T-helper 2 cell treated with Interferon-gamma antibody and Interleukin-4, amounts not matched to agents 5 μg/mL and 100 μg/mL, for 36 hours (primary cell): ENCODE measurements around the gene CKAP5.
"Not testable (repeated sequence)": the region's sequence is repeated elsewhere in the genome, so short reads cannot be mapped to it uniquely, and the experiment has no call there.

ENCODE experiments used
- DNase-seq: peaks from one replicate; pipeline ENCODE4 v3.0.0; 2021; ENCODE audit warnings: low spot score
- H3K27ac Mint-ChIP-seq: one replicate; pipeline ENCODE4 v1.8.0; 2021; ENCODE audit warnings: mild to moderate bottlenecking, mixed read lengths
- H3K27me3 Mint-ChIP-seq: one replicate; pipeline ENCODE4 v1.8.0; 2021; ENCODE audit warnings: low read depth, mixed read lengths
- H3K36me3 Mint-ChIP-seq: one replicate; pipeline ENCODE4 v1.8.0; 2021; ENCODE audit warnings: low read depth, mixed read lengths
- H3K4me1 Mint-ChIP-seq: one replicate; pipeline ENCODE4 v1.8.0; 2021; ENCODE audit warnings: low read depth, mixed read lengths
- H3K4me3 Mint-ChIP-seq: one replicate; pipeline ENCODE4 v1.8.0; 2022; ENCODE audit warnings: mild to moderate bottlenecking, moderate library complexity, mixed read lengths
- H3K9me3 Mint-ChIP-seq: one replicate; pipeline ENCODE4 v1.8.0; 2021; ENCODE audit warnings: mixed read lengths

The CKAP5 gene

DNA sequence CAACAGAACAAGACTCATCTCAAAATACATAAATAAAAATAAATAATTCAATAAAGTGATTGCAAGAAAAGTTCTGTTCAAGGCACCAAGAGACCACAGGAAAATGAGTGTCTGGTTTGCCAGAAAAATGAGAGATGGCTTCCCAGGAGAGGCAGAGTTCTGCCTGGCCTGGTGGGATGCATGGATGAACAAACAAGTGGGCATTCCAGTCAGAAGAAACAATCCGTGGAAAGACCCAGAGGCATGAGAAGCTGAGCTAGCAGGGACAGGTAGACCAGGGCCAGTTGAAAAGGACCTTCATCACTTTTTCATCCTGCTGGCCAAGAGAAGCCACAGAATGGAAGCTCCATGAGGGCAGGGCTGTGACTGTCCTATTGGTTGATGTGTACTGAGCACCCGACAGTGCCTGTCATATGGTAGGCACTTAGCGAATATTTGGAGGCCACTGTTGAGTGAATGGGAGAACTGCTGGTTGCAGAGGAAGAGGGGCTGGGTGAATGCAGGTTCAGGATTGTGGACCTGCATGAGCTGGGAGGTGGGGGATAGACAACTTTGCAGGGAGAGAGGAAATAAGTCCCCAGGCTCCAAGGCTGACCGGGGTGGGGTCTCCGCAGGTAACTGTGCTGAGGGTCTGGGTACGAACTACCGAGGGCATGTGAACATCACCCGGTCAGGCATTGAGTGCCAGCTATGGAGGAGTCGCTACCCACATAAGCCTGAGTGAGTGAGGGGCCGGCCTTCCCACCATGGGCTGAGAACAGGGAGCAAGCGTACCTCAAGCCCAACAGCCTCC lies 123.3 kb downstream of the CKAP5 start:
- no peaks in the 10 kb centered on the region for H3K36me3 Mint-ChIP-seq
- H3K27ac Mint-ChIP-seq = no peak overlapping the region
- H3K4me3 Mint-ChIP-seq = no peak overlapping the region
- H3K27me3 Mint-ChIP-seq = no peaks in the 10 kb centered on the region
- no peaks in the 10 kb centered on the region for H3K9me3 Mint-ChIP-seq
- peaks cover 6% of the 10 kb centered on the region for H3K4me1 Mint-ChIP-seq
- no peak for DNase-seq

DNA sequence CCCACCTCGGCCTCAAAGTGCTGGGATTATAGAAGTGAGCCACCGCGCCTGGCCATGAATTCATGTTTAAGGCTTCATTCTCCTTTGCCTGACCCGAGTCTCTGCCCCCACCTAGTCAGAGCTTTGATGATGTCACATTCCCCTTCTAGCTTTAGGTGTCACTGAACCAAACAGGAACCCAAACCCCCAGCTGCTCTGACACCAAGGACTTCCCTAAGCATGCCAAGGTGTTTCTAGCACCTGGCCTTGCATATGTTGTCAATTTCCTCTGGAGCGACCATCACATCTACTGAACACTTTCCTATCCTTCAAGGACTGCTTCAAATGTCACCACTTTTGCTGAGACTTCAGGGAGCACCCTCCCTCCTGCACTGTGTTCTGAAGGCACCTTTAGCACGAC lies 124.8 kb downstream of the CKAP5 start:
- H3K27ac Mint-ChIP-seq = no peak overlapping the region
- H3K27me3 Mint-ChIP-seq = no peaks in the 10 kb centered on the region
- no peak for DNase-seq
- H3K4me3 Mint-ChIP-seq = no peak overlapping the region
- no peaks in the 10 kb centered on the region for H3K36me3 Mint-ChIP-seq
- H3K9me3 Mint-ChIP-seq = no peaks in the 10 kb centered on the region
- H3K4me1 Mint-ChIP-seq = peaks cover 6% of the 10 kb centered on the region

DNA sequence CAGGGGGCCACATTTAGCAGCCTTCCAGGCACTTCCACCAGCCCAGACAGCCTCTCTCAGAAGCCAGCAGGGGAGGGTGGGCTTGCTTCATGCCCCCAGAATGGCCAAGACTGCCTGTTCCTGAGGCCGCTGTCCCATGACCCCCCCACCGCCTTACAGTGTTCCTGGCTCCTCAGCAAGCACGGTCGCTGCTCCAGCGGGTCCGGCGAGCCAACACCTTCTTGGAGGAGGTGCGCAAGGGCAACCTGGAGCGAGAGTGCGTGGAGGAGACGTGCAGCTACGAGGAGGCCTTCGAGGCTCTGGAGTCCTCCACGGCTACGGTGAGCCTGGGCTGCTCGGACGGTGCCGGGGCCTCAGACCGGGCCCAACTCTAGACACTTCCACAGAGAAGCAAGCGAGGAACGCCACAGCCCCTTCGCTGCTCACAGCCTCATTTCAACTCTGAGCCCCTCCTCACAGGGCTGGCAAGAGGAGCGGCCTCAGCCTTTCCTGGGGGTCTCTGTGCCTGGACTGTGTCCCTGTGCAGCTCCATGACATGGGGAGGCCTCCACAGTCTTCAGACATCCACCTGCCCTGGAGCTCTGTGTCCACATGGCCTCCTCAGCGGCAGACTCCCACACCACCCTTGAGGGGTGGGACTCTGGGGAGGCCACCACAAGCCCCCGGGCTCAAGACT lies 126.4 kb downstream of the CKAP5 start:
- no peaks in the 10 kb centered on the region for H3K36me3 Mint-ChIP-seq
- no peak overlapping the region for H3K27ac Mint-ChIP-seq
- no peaks in the 10 kb centered on the region for H3K27me3 Mint-ChIP-seq
- H3K4me1 Mint-ChIP-seq = peaks cover 6% of the 10 kb centered on the region
- no peak for DNase-seq
- H3K9me3 Mint-ChIP-seq = no peaks in the 10 kb centered on the region
- no peak overlapping the region for H3K4me3 Mint-ChIP-seq

DNA sequence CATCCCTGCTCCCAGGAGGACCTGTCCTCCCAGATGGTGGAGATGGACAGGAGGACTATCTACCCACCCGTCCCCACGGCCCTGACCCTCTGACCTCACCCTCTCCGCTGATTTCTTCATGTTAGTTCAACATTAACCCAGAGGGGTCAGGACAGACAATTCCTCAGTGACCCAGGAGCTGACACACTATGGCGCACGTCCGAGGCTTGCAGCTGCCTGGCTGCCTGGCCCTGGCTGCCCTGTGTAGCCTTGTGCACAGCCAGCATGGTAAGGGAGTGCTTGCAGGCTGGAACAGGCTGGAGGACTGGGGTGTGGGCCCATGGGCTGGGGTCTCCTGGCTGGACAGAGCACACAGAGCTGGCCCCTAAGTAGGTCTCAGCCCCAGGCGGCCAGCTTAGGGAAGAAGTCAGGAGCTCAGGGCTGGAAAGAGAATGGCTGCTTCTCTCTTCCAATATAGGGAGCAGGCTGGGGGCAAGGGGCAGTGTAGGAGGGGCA lies 127.0 kb downstream of the CKAP5 start, which contains the start of gene F2:
TSS of gene F2 (plus strand) at position 166 of the 495 bp plus-strand sequence. CDS start at position 189, 23 bp downstream.
- Mint-ChIP-seq H3K4me1 (peaks cover 6% of the 10 kb centered on the region), H3K4me3 (no peak within 1 kb of the TSS), H3K9me3 (no peaks in the 10 kb centered on the region), H3K27ac (no peak within 1 kb of the TSS), H3K27me3 (no peaks in the 10 kb centered on the region), H3K36me3 (no peaks in the 10 kb centered on the region)
- DNase-seq = no peak

DNA sequence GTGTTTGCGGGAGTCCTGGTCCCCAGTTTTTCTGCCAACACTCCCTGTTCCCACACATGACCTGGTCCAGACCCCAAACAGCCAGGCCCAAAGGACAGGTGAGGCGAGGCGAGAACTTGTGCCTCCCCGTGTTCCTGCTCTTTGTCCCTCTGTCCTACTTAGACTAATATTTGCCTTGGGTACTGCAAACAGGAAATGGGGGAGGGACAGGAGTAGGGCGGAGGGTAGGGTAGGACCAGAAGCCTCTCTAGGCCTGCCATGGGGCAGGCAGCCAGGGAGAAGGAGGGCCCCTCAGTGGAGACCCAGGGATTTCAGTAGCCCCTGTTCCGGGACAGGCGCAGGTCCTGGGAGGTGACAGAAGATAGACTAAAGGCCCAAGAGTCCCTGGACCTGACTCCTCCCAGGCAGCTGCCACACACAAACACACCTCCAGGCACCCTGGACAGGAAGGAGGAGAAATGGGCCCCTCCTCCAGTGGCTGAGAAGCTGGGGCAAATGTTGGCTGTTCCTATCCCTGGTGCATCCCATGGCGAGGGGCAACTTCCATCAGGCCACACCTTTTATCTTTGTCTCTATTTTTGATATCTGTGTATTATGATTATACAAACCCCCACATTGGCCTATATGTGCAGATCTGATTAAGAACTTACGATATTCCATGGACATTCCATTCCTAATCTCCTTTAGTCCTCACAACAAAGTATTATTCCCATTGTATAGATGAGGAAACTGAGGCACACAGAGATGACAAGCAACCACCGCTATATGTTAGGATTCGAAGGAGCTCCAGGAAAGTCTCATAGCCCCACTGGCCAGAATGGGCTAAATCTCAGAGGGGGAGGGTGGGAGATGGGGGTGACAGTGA lies 127.7 kb downstream of the CKAP5 start:
- H3K27ac Mint-ChIP-seq = no peak overlapping the region
- no peaks in the 10 kb centered on the region for H3K9me3 Mint-ChIP-seq
- no peaks in the 10 kb centered on the region for H3K36me3 Mint-ChIP-seq
- DNase-seq = no peak
- H3K4me3 Mint-ChIP-seq = no peak overlapping the region
- no peaks in the 10 kb centered on the region for H3K27me3 Mint-ChIP-seq
- H3K4me1 Mint-ChIP-seq = peaks cover 6% of the 10 kb centered on the region

DNA sequence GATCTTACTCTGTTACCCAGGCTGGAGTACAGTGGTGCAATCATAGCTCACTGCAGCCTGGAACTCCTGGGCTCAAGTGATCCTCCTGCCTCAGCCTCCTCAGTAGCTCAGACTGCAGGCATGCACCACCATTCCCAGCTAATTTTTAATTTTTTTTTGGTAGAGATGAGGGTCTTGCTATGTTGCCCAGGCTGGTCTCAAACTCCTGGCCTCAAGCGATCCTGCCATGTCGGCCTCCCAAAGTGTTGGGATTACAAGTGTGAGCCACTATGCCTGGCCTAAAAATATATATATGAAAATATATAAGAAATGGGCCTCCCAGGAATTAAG lies 128.3 kb downstream of the CKAP5 start:
- not testable (repeated sequence) for DNase-seq, H3K4me1 Mint-ChIP-seq, H3K27ac Mint-ChIP-seq, H3K4me3 Mint-ChIP-seq, H3K36me3 Mint-ChIP-seq, H3K9me3 Mint-ChIP-seq, H3K27me3 Mint-ChIP-seq

DNA sequence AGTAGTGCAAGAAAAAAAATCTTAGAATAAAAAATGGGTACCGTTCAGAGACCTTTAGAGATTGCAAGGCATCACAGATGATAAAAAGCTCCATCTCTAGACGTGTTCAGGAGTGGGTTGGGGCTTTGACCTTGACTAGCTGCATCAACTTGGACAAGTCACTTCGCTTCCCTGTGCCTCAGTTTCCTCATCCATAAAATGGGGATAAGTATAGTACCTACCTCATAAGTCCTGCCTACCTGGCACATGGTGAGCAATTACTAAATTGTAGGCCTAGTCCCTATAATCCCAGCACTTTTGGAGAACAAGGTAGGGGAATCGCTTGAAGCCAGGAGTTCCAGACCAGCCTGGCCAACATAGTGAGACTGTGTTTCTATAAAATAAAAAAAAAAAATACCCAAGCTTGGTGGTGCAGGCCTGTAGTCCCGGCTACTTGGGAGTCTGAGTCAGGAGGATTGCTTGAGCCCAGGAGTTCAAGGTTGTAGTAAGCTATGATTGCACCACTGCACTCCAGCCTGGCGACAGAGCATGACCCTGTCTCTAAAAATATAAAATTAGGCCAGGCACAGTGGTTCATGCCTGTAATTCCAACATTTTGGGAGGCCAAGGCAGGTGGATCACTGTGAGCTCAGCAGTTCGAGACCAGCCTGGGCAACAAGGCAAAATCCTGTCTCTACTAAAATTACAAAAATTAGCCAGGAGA lies 133.1 kb downstream of the CKAP5 start:
- no peak overlapping the region for H3K4me3 Mint-ChIP-seq
- H3K27me3 Mint-ChIP-seq = no peaks in the 10 kb centered on the region
- H3K9me3 Mint-ChIP-seq = no peaks in the 10 kb centered on the region
- H3K36me3 Mint-ChIP-seq = no peaks in the 10 kb centered on the region
- no peak overlapping the region for H3K27ac Mint-ChIP-seq
- no peak for DNase-seq
- peaks cover under 1% of the 10 kb centered on the region for H3K4me1 Mint-ChIP-seq

DNA sequence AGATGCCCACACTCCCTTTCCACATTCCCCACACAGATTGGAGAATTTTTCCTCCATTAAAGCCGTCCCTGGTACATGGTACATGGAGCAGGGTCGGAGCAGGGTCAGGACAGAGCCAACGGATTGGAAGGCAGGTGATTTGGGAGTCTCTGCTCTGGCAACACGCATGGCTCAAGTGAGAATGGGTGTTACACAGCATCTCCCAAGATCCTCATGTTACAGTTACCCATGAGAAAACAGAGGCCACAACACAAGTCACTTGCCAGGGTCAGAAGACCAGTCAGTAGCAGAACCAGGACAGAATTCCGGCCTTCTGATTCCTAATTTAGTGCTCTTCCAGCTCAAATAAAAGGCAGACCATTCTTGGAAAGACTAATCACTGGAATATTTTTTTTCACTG lies 134.8 kb downstream of the CKAP5 start:
- H3K9me3 Mint-ChIP-seq = no peaks in the 10 kb centered on the region

DNA sequence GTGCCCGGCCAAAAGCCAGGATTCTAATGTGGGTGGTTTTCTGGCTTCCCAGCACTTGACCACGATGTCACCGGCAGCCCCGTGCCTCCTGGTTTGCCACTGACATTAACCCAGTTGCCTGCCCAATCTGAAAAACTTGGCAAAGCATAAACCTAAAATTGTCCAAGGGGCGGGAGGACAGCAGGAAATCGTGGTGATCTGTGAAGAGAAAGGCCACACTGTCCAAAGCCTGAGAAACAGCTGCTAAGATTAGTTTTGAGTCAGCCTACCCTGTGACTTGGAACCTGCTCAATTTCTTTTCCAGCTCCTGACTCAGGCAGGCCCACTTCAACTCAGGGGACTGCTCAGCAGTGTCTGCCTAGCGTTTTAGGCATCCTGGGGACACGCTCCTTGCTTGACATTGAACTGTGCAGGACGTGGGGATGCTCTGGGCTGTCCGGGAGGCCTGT lies 135.2 kb downstream of the CKAP5 start:
- no peak for DNase-seq

More for the DNA sequence above, 134.8 kb downstream of the CKAP5 start:
- H3K4me1 Mint-ChIP-seq = no peaks in the 10 kb centered on the region
- H3K27me3 Mint-ChIP-seq = no peaks in the 10 kb centered on the region
- peaks cover 12% of the 10 kb centered on the region for H3K36me3 Mint-ChIP-seq
- no peak overlapping the region for H3K4me3 Mint-ChIP-seq
- DNase-seq = no peak
- H3K27ac Mint-ChIP-seq = no peak overlapping the region

DNA sequence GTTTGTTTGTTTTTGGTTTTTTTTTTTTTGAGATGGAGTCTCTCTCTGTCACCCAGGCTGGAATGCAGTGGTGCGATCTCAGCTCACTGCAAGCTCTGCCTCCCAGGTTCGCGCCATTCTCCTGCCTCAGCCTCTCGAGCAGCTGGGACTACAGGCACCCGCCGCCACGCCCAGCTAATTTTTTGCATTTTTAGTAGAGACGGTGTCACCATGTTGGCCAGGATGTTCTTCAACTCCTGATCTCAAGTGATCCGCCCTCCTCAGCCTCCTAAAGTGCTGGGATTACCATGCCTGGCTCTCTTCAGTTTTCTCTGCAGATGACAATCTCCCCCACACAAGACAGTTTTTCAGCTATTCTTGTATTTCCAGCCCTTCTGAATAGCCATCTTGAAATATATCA lies 136.7 kb downstream of the CKAP5 start:
- H3K36me3 Mint-ChIP-seq = peaks cover 21% of the 10 kb centered on the region
- not testable (repeated sequence) for H3K4me1 Mint-ChIP-seq, H3K27me3 Mint-ChIP-seq, H3K4me3 Mint-ChIP-seq, H3K9me3 Mint-ChIP-seq, H3K27ac Mint-ChIP-seq, DNase-seq

More for the DNA sequence above, 135.2 kb downstream of the CKAP5 start:
- Mint-ChIP-seq H3K27me3 (no peaks in the 10 kb centered on the region), H3K9me3 (no peaks in the 10 kb centered on the region), H3K27ac (no peak overlapping the region), H3K4me1 (no peaks in the 10 kb centered on the region), H3K4me3 (no peak overlapping the region), H3K36me3 (peaks cover 12% of the 10 kb centered on the region)

DNA sequence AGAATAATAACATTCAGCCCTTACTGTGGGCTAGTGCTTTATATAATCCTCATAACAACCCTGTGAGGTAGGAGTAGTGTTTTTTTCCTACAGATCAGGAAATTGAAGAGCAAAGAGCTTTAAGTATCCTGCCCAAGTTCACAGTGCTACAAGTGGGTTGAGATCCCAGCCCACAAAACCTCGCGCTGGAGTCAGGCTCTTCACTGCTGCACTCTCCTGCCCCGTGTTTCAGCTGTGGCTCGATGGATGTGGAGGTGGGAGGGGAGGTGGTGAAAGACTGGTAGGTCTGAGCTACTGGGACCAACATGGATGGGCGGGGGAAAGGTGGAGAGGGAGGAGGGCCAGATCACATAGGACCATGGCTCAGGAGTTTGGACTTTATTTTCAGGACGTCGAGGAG lies 139.2 kb downstream of the CKAP5 start:
- no peak overlapping the region for H3K4me3 Mint-ChIP-seq
- no peak overlapping the region for H3K27ac Mint-ChIP-seq
- no peaks in the 10 kb centered on the region for H3K9me3 Mint-ChIP-seq
- no peak for DNase-seq
- no peaks in the 10 kb centered on the region for H3K27me3 Mint-ChIP-seq
- peaks cover 38% of the 10 kb centered on the region for H3K36me3 Mint-ChIP-seq
- peaks cover 9% of the 10 kb centered on the region for H3K4me1 Mint-ChIP-seq

DNA sequence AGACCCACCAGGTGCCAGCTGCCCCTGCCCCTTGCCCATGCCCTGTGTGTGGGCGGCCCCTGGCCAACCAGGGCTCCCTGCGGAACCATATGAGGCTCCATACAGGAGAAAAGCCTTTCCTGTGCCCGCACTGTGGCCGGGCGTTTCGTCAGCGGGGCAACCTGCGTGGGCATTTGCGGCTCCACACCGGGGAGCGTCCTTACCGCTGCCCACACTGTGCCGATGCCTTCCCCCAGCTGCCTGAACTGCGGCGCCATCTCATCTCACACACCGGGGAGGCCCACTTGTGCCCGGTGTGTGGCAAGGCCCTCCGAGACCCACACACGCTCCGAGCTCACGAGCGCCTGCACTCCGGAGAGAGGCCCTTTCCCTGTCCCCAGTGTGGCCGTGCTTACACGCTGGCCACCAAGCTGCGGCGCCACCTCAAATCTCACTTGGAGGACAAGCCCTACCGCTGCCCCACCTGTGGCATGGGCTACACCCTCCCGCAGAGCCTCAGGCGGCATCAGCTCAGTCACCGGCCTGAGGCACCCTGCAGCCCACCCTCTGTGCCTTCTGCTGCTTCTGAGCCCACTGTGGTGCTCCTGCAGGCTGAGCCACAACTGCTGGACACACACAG lies 140.9 kb downstream of the CKAP5 start:
- Mint-ChIP-seq H3K4me3 (no peak overlapping the region), H3K36me3 (peaks cover 49% of the 10 kb centered on the region), H3K27me3 (no peaks in the 10 kb centered on the region), H3K9me3 (no peaks in the 10 kb centered on the region), H3K4me1 (peaks cover 14% of the 10 kb centered on the region), H3K27ac (no peak overlapping the region)
- no peak for DNase-seq

DNA sequence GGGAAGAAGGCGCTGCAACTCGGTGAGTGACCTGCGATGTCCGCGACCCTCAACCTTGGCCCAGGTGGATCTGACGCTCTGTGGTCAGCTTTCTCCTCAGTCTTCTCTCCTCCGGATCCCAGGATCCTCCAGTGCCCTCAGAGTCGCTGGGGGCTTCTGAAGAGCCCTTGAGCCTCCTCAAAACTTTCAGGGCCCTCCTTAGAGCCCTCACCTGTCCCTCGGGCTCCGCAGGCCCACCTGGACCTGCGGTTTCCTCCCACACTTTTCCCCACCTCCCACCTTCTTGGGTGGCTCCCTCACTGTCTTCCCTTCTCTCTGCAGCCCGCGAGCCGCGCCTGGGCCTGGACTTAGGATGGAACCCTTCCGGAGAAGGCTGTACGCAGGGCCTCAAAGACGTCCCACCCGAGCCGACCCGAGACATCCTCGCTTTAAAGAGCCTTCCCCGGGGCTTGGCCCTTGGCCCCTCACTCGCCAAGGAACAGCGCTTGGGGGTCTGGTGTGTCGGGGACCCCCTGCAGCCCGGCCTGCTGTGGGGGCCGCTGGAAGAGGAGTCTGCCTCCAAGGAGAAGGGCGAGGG lies 144.9 kb downstream of the CKAP5 start:
- peak overlapping the region; percentile 92 for H3K27ac Mint-ChIP-seq
- no peaks in the 10 kb centered on the region for H3K9me3 Mint-ChIP-seq
- peaks cover 44% of the 10 kb centered on the region for H3K36me3 Mint-ChIP-seq
- peak overlapping the region; percentile 99 for H3K4me3 Mint-ChIP-seq
- H3K27me3 Mint-ChIP-seq = no peaks in the 10 kb centered on the region
- DNase-seq = no peak
- H3K4me1 Mint-ChIP-seq = peaks cover 28% of the 10 kb centered on the region
